HG03097 (cell line): ENCODE measurements around the gene NDUFS6.
A peak's percentile ranks its signal among the peaks of the same experiment; 100 is the strongest.
"Not testable (repeated sequence)": the region's sequence is repeated elsewhere in the genome, so short reads cannot be mapped to it uniquely, and the experiment has no call there.

Experiments used
- ATAC-seq: cut with Tn5 transposase; IDR thresholded peaks from one replicate; pipeline ENCODE4 v1.9.1; 2021; ENCODE audit not compliant: unreplicated experiment, low FRiP score

Gene NDUFS6

DNA sequence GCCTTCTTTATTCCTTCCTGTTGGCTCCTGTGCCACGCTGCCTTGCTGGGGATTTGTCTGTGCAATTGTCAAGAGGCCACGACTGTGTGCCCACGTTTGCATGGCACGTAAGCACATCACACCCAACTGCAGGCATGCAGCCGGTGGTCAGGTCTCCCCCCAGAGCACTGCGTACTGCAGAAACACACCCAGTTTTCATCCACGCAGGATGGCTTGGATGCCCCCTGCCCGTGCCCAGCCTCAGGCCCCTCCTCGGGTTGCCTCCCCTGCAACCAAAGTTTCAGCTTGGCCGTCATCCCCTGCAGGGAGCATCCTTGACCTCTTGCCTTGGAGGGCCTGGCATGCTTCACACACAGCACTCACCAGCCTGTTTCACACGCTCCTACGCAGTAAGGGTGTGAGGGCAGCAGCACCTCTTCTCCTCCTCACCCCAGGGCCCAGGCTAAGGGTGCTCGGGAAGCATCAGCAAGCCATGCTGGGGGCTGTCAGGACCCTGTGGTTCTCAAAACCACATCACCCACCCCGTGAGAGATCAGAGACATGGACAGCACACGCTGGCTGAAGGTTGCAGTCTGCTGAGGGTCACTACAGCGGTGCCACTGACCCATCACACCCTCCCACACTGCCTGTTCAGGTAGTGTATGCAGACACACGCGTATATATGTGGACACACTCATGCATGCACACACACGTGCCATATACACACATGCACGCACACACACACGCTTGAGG is 4.7 kb upstream of the NDUFS6 start:
- no peak for ATAC-seq

DNA sequence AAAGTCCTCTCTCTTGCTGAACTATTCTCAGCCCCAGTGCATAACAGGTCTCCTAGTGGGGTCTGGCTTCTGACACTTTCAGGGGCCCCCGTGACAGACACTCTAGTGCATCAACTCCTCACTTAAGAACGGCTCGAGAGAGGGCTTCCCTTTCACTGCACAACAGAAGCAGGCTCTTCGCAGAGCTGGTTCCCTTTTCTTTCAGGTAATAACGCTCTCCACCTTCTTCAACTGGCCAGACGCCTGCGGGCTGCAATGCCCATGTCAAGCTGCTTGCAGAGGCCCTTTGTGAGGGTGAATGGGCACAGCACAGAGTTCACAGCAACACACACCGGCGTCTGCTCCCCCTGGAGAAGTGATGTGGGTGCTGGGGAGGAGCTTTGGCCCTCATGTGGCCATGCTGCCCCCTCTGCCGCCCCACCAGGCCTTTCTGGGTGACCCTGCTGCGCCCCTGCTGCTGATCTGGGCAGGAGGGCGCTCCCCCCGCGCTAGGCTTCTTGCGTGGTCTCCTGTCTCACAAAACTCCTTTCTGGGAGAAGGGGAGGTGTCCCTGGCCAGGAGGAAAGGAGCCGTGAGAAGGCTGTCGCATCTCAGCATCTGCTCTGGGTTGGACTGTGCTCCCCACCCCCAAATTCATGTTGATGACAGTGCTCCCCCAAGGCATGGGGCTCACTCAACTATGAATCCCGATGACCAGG is 4.0 kb upstream of the NDUFS6 start:
- no peak for ATAC-seq

DNA sequence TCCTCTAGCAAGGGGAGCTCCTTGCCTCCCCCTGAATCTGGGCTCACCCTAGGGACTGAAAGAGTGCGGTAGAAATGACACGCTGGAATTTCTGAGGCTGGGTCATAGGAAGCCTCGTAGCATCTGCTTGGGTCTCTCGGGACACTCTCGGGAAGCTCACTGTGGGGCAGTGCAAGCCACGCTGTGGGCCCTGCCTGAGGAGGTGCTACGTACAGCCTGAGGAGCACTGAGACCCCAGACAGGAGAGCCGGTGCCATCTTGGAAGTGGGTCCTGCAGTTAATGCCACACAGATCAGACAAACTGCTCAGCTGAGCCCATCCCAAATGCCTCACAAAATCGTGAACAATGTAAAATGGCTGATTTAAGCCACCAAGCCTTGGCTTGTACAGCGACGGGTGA is 3.4 kb upstream of the NDUFS6 start:
- ATAC-seq, result no peak

DNA sequence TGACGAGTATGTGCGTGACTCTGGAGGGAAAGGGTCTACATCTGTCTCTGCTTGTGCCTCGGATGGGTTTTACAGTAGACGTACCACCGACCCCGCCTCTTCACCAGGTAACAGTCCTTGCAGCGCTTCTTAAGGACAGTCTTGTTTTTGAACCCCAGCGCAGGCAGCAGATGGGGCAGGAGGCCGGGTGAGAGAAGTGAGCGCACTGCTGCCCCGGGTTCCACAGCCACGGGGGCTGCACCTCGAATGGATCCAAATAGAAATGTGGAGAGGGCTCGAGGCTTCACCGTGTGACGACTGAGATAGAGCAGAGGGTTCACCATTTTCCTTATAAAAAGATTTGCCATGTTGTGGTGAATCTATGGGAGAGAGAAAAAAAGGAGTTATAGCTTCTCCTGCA is 2.6 kb upstream of the NDUFS6 start:
- not testable (repeated sequence) for ATAC-seq

DNA sequence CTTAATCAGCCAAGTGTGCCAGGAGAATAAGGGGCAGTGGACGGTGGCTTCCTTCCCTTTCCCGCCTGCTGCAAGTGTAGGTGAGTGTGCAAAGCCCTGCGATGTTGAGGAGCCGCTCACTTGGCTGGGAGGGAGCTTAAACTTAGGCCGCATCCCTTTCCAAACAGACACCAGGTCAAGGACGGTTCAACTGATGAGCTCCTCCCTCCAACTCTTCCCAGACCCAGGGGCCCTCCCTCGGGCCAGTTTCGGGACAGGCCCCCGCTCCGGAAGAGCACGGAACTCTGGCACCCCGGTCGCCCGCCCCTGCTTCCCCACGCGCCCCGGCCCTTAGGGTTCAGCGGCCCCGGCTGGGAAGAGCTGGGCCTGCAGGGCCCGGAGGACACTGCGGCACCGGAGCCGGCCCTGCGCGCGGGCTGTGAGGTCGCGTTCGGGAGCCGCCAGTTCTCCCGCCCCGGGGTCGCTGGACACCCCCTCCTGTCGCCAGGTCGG is 2.1 kb upstream of the NDUFS6 start:
- peak; percentile 7 for ATAC-seq

DNA sequence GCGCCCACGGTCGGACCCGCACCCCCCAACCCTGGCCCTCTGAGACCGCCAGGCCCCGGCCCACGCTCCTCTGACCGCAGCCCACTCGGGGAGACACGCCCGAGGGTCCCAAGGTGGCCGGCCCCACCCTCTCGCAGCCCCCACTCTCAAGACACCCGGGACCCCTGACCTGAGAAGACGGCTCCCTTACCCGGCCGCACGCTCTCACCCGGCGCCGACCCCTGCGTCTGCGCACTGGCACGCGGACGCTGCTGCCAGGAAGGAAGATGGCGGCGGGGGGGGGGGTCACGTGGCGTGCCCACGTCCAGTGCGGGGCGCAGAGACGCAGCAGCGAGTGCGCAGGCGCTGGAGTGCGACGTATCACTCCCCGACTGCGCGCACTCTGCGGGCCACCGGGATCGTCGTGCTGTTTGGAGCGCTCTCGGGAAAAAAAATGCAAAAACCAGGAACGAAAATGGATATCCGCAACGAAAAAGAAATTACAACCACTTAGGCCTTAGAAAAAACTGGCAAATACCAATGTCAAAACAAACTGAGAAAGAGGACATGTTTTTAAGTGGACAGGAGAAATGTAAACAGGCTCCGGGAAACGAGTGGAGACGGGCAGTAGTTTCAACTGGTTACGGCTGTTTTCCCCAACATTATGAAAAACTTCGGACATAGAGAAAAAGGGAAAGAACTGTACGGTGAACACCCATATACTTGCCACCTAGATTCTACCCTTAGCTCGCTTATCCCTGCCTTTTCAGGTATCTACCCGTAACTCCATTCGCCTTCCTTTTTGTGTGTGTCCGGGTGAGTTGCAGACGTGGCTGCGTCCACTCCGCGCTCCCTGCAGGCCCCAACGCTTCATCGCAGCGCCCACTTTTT is 1.4 kb upstream of the NDUFS6 start, which contains the start of gene MRPL36:
MRPL36 (minus strand) TSS at position 236 of the 870 bp plus-strand sequence. CDS start 902 bp downstream, outside the sequence.
- ATAC-seq, result peak; percentile 52

DNA sequence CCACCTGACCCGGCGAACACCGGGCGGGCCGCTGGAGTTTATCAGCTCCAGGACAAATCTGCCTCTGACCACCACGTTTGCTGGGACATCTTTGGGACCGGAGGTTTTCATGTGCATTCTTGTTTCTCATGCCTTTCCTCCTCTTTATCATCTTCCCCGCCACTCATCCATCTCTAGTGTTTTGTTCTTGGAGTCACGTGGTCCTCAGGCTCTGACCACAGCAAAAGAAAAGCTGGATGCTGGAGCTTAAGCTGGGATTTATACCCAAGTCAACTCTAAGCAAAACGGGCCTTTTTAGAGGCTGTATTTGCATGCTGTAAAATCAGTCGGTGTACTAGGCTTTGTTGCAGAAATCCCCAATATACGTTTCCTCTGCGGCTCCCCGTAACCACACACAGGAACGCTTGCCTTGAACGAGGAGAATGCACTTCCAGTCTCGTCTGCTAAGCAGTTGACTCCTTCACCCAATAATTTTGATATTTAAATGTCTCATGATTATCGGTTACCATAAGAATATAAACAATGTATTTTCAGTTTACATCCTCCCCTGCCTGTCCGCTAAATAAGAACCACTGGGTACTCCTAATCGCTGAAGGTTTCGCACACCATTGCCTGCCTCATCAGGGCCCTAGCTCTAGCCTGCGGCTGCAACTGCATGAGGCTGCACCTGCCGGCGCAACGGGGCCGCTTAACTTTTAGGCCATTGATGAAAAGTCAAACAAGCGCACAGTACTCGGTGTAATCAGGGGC is 560 bp upstream of the NDUFS6 start:
- peak; percentile 25 for ATAC-seq

DNA sequence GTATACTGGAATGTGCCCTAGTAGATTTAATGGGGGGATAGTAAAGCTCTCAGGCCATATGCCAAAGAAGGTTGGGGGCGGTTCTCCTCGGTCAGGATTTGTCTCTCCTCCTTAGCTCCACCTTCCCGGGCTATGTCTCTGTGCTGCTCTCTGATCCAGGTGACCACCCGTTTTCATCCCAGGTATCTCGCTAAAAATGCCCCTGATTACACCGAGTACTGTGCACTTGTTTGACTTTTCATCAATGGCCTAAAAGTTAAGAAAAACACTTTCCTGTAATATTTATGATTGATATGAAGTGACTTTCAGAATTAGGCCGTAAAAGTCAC is 724 bp downstream of the NDUFS6 start:
- ATAC-seq, result no peak

DNA sequence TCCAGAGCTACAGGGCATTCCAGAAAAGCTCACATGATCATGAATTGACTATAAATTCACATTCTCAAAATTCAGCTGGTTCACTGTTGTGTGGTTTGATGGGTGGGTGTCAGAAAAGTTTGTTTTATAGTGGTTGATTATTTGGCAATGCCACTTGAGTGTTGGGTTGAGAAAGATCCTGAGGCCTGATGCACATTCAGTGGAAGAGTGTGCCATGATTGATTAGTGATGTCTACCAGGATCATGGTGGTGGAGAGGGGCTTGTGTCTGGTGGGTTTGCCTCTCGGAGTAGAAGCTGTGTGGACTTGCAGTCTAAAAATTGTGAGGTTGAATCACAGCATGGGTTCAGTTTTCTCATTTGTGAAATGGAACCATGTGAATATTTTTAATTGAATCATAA is 2.0 kb downstream of the NDUFS6 start:
- ATAC-seq, result no peak

DNA sequence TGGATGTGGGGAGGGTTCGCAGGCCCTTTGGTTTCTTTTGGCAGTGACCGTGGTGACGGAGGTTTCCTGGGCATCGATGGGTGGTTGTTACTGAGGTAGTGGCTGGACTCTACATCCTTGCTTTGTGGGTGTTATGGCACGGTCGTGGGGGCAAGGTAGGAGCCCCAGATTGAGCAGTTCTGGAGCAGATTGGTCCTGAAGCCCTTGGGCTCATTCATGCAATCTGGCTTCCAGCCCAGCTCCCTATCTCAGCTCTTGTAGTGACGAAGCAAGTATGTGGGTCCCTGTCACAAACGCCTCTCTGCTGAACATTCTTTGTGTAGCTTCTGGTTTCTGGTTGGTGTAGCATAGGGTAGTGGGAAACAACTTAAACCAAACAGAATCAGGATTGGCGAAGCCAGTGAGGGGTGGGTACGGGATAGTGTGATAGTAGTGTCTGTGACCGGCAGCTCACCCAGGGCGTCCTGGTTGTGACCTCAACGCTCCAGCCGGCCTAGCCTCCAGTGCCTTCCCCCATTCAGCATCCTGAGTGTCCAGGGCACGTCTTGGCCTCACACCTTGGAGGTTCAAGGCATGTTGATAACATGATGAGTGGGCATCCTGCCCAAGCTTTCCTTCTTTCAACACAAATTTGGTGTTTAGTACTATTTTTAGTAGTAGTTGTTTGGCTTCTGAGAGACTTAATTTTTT is 2.9 kb downstream of the NDUFS6 start:
- no peak for ATAC-seq

DNA sequence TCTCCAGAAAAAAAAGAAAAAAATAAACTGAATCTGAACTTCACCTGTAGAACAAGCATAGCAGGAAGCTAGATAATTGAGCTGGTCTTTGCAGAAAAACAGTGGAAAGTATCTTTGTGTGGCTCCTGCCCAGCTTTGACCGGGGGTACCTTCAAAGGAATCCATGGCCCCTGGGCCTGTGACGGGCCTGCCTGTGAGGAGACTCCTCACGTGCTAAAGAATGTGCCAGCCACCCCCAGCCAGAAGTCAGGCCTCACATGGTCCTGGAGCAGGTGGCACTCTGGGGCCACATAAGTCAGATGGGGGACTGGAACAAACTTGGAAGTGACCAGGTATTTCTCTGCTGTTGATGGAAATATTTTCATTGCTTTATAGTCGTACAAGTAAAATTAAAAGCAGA is 4.1 kb downstream of the NDUFS6 start:
- no peak for ATAC-seq

DNA sequence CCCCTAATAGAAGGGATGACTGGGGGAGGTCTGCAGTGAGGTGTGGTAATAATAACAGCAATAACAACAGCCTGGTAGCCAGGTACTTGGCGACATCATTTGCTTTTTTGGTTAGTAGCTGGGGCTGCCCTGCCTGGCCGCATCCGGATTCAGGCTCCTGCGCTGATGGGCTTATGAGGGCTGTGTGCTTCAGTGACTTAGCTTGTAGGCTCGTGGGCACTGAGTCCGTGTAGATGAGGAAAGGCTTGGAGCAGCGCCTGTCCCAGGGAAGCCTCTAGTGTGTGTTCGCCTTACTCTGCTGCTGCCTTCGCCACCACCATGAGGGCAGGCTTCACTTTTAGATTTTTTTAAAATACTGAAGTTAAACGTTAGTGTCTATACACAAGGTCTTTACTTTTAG is 4.5 kb downstream of the NDUFS6 start:
- no peak for ATAC-seq

DNA sequence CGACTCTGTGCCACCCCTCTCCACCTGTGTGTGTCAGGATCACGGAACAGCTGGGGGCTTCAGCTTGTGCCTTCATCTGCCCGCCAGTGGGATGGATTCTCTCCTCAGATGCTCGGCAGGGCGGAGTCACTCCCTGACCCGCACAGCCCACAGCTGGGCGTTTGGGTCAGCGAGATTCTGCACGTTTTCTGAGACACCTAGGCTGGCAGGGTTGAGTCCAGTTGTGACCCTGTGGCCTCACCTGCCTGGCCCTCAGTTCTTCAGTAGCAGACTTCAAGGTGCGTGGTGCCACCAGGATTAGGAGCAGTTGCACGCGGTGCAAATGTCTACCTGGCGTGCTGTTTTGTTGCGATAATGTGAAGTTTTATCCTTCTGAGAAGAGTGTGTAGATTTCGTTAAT is 5.0 kb downstream of the NDUFS6 start:
- ATAC-seq, result no peak

DNA sequence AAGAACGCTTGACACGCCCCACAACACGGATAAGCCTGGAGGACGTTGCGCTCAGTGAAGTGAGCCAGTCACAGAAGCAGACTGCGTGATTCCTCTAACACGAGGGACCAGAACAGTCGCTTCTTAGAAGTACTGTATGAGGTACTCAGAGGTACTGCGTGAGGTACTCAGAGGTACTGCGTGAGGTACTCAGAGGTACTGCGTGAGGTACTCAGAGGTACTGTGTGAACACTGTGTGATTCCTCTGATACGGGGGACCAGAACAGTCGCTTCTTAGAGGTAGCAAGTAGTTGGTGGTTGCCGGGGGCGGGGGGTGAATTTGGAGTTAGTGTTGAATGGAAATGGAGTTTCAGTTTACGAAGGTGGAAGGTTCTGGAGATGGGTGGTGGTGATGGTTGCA is 5.8 kb downstream of the NDUFS6 start:
- no peak for ATAC-seq

DNA sequence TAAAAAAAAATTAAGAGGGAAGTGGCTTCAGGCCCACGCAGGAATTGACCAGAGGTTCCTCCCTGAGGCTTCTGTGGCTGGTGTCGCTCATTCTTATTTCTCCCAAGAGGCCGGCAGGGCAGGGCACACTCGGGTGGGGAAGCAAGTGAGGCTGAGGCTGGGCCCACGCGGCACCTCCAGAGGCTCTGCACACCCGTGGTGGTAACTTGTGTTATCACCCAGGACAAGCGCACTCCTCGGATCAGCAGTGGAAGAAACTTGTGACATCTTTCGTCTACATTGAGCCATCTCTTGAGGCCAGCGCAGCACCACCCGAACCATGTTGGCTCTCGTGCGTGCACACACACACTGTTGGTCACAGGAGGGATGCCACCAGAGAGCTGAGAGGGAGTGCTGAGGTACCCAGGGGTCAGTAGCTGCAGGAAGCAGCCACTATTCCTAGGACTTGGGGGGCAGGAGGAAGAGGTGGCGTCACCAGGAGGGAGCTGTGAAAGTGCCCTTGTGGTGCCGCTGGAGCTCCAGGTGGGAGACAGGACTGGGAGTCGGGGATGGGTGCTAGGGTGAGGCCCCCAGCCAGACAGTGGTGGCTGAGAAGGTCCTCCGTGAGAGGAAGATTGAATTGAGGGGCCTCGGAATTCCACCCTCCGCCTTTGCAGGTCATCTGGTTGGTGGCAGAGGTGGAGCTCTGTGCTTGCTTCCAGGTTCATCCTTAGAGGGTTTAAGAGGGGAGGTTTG is 6.4 kb downstream of the NDUFS6 start:
- no peak for ATAC-seq

DNA sequence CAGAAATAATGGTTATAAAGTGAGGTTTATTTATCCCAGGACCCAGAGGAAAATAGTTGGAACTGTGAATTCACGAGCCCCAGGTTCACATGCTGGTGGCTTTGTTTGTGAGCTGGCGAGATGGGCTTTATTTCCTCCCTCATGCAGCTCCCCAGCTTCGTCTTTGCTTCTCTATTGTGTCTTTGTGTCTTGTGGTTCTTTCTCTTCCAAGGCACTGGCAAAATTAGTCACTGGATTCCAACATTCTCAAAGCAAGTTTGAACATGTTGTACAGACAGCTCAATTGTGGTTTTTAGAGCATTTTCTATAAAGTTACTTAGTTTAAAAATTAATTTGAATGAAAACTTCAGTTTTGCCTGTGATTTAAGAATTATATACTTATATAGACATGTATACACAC is 7.2 kb downstream of the NDUFS6 start:
- no peak for ATAC-seq

DNA sequence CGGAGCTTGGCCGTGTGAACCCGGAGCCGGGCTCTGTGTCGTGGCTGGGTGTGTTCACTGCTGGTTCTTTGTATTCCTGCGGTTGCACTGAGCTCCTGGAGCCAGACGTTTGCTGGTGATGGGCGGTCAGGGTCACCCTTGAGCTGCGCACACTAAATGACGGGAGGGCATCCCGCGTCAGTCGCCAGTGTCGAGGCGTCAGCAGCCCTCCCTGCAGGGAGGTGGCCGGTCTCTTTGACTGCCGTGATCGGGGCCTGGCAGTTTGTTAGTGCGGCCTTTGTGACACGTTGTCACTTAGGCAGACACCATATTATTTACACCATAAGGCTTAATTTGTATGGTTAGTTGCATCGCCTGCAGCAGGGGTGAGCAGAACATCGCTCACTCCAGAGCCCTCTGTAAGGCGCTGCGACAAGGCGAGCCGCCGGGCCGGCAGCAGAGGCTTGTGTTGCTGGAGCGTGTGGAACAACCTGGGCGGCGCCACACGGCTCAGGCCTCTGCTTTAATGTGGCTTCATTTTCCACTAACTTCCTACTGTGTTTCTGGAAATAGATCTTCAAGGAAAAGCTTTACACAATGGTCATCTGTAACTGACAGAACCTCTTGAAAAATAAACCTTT is 8.3 kb downstream of the NDUFS6 start:
- ATAC-seq, result no peak

DNA sequence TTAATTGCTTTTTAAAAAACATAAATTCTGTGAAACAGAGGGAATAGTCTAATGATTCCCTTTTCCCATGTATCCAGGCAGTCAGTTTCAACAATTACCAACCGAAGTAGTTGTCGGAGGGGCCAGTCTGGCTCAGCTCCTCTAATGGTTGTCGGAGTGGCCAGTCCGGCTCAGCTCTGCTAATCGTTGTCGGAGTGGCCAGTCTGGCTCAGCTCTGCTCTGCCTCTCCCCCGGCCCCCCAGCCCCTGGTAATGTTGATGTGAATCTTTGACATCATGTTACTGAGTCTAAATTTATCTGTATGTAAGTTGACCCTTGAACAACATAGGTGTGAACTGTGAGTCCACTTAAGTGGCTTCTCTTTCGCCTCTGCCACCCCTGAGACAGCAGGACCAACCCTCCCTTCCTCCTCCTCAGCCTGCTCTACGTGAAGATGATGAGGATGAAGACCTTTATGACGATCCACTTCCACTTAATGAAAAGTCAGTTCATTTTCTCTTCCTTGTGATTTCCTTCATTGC is 9.4 kb downstream of the NDUFS6 start:
- ATAC-seq, result no peak
